ENCODE measurements around the gene RPL18.

- TF ChIP-seq POLR2A (IDR thresholded peaks at IDR 0.05) (no peak), CTCF (IDR thresholded peaks at IDR 0.05 in 4 of 5, conservative IDR thresholded peaks at IDR 0.05 in 1 of 5) (no peak)
Observed at GRCh38 chr19:48651683-48652048, 32.7 kb upstream of the RPL18 start.

All from gastrocnemius medialis (tissue), 4 donors.